HCT116 (cell line): Measurements from ENCODE around the gene MMP24. TPM values are rescaled to one million over a fixed set of nuclear protein-coding genes. Genes with fewer than 3 reads are reported as not detected.

Experiments
- ATAC-seq: fragments of 200-7000 bp; cut with Tn5 transposase; 2 replicates; pipeline ENCODE4 v1.9.1; 2020; ENCODE audit warnings: mild to moderate bottlenecking, moderate library complexity
- BruUV-seq: library from RNA; stranded (reverse); fragments of 400-500 nt; replicated peaks from 2 replicates; lab custom pipeline; 2021; lab: Mats Ljungman, UMichigan
- CTCF ChIA-PET: fragments of 300-600 bp; sonication (Branson Sonifier 250); formaldehyde crosslinking; loops from one replicate; lab custom pipeline; 2021; ENCODE audit warnings: antibody characterized with exemption; lab: Charles Lee
- POLR2A ChIA-PET: fragments of 300-600, 350-600 bp; sonication (Branson Sonifier 250); formaldehyde crosslinking; loops from one replicate; lab custom pipeline; 2021; ENCODE audit warnings: antibody characterized with exemption; lab: Charles Lee
- RAD21 ChIA-PET, 2 experiments: fragments of 300-600 bp; sonication (Branson Sonifier 250); formaldehyde crosslinking; loops; one replicate each; lab custom pipeline; 2023; ENCODE audit warnings: low total read pairs in 2 of 2; ENCODE audit not compliant: uncharacterized antibody in 2 of 2, unreplicated experiment in 2 of 2, low non-redundant PET in 1 of 2; lab: Charles Lee
- DNase-seq: peaks from one replicate; pipeline ENCODE4 v3.0.0-alpha.2; 2010; ENCODE audit warnings: low read depth, low spot score
- H2AFZ ChIP-seq: fragments of 200-600 bp; shearing (Covaris generic), sonication (generic); 2 replicates; pipeline ENCODE4 v1.6.1; 2017; ENCODE audit warnings: low read depth, mixed run types, mixed read lengths, antibody characterized with exemption, low read length; ENCODE audit not compliant: poor library complexity, severe bottlenecking
- H3K27ac ChIP-seq: 2 replicates; pipeline ENCODE4 v1.5.1; 2012; ENCODE audit warnings: low read depth, low read length
- H3K27me3 ChIP-seq: fragments of 200-600 bp; sonication (generic); 2 replicates; pipeline ENCODE4 v1.6.1; 2016; ENCODE audit warnings: mixed run types, low read length, mixed read lengths; ENCODE audit not compliant: insufficient read depth
- H3K36me3 ChIP-seq, 2 experiments: fragments of 200-500 bp in 1 of 2; fragments of 200-600 bp in 1 of 2; sonication (Bioruptor generic) in 1 of 2; sonication (generic) in 1 of 2; 2 replicates each; pipeline versions ENCODE4 v1.5.1 to v1.6.1; 2014 to 2016; ENCODE audit warnings: low read length in 2 of 2, inconsistent platforms in 1 of 2, mixed read lengths in 1 of 2, mixed run types in 1 of 2; ENCODE audit not compliant: insufficient read depth in 2 of 2, control insufficient read depth in 1 of 2
- H3K4me1 ChIP-seq, 2 experiments: fragments of 200-600 bp in 1 of 2; sonication (generic) in 1 of 2; 2 replicates each; pipeline versions ENCODE4 v1.5.1 to v1.6.1; 2012 to 2017; ENCODE audit warnings: low read length in 2 of 2, inconsistent platforms in 1 of 2, mild to moderate bottlenecking in 1 of 2, mixed read lengths in 1 of 2, mixed run types in 1 of 2, moderate library complexity in 1 of 2; ENCODE audit not compliant: insufficient read depth in 2 of 2, control insufficient read depth in 1 of 2
- H3K4me2 ChIP-seq: fragments of 200-600 bp; sonication (generic); 2 replicates; pipeline ENCODE4 v1.6.1; 2017; ENCODE audit warnings: mixed run types, low read length, mixed read lengths
- H3K4me3 ChIP-seq, 2 experiments: fragments of 200-600 bp in 1 of 2; sonication (generic) in 1 of 2; replicated peaks in 1 of 2; 2 replicates each; pipeline ENCODE4 v1.5.1; 2011 to 2016; ENCODE audit warnings: low read length in 2 of 2, control low read depth in 1 of 2, low read depth in 1 of 2, mild to moderate bottlenecking in 1 of 2, mixed read lengths in 1 of 2, mixed run types in 1 of 2
- H3K79me2 ChIP-seq: fragments of 200-600 bp; sonication (generic); 2 replicates; pipeline ENCODE4 v1.6.1; 2017; ENCODE audit warnings: mild to moderate bottlenecking, mixed run types, low read length, moderate library complexity, mixed read lengths; ENCODE audit not compliant: insufficient read depth
- H3K9ac ChIP-seq: fragments of 200-600 bp; sonication (generic); 2 replicates; pipeline ENCODE4 v1.6.1; 2016; ENCODE audit warnings: low read length, mixed read lengths
- H3K9me2 ChIP-seq: fragments of 200-600 bp; sonication (generic), shearing (Covaris generic); 2 replicates; pipeline ENCODE4 v1.6.1; 2017; ENCODE audit warnings: mixed run types, mild to moderate bottlenecking, moderate library complexity; ENCODE audit not compliant: insufficient read depth
- H3K9me3 ChIP-seq, 2 experiments: fragments of 200-500 bp in 1 of 2; fragments of 200-600 bp in 1 of 2; sonication (Bioruptor generic) in 1 of 2; sonication (generic) in 1 of 2; 2 replicates each; pipeline ENCODE4 v1.6.1; 2014 to 2017; ENCODE audit warnings: low read length in 2 of 2, mixed read lengths in 2 of 2, inconsistent platforms in 1 of 2, low read depth in 1 of 2, mild to moderate bottlenecking in 1 of 2, mixed run types in 1 of 2, moderate library complexity in 1 of 2; ENCODE audit not compliant: control insufficient read depth in 1 of 2, insufficient read depth in 1 of 2
- H4K20me1 ChIP-seq: fragments of 200-600 bp; sonication (generic), shearing (Covaris generic); 2 replicates; pipeline ENCODE4 v1.6.1; 2017; ENCODE audit warnings: mixed run types, mild to moderate bottlenecking, moderate library complexity; ENCODE audit not compliant: insufficient read depth
- ELF1 ChIP-seq: IDR thresholded peaks from 2 replicates; pipeline ENCODE4 v1.6.1; 2012; ENCODE audit warnings: low read depth, borderline replicate concordance
- JUND ChIP-seq: IDR thresholded peaks from 2 replicates; pipeline ENCODE4 v1.6.1; 2012
- SIN3A ChIP-seq: IDR thresholded peaks from 2 replicates; pipeline ENCODE4 v1.6.1; 2012; ENCODE audit warnings: low read depth
- intact Hi-C: fragments of 100-400 bp; cut with micrococcal nuclease; formaldehyde crosslinking; loops from 2 replicates; pipeline ENCODE4 v1.10.0; 2022
- total RNA-seq: library from RNA; stranded (reverse); gene quantifications from one replicate; pipeline ENCODE4 v1.2.1, GENCODE V29; 2021; ENCODE audit not compliant: unreplicated experiment
- TF ChIP-seq, protein P1 (sequence below): IDR thresholded peaks from 2 replicates; pipeline ENCODE4 v1.6.1; 2012
- TF ChIP-seq, protein P2 (sequence below): IDR thresholded peaks from 2 replicates; pipeline ENCODE4 v1.6.1; 2012; ENCODE audit warnings: low read depth
- TF ChIP-seq, protein P3 (sequence below), 3 experiments: fragments of 200-600 bp in 1 of 3; sonication (generic) in 1 of 3; IDR thresholded peaks in 2 of 3; conservative IDR thresholded peaks in 1 of 3; 2 replicates each; pipeline ENCODE4 v1.5.1; 2012 to 2017; ENCODE audit warnings: low read depth in 2 of 3, low read length in 2 of 3, antibody characterized with exemption in 1 of 3, borderline replicate concordance in 1 of 3, control low read depth in 1 of 3, mild to moderate bottlenecking in 1 of 3, mixed read lengths in 1 of 3, mixed run types in 1 of 3, moderate library complexity in 1 of 3; ENCODE audit not compliant: insufficient read depth in 1 of 3

MMP24 gene
- total RNA-seq, 1 experiment from 2014 or later, result not detected

DNA sequence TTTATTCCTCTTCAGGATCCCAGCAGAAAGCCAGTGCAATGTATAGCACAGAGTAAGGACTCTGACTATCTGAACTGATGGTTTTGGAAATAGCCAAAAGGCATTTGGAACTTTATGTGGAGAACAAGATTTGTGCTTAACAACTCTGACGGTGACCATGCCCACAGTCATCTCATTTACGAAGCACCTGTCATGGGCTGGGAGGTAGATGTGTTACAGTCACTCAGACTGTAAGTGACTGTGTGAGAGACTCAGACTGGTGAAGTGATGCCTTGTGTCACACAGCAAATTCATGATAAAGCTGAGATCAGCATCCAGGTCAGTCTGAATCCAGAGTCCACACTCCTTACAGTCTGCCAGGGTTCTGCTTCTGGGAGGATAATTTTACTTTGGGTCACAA lies 89.6 kb downstream of the MMP24 start:
- ChIA-PET CTCF (interaction anchor here (3.0 kb wide), 1 partner anchor 11 kb away, joined by 41 read pairs; no protein-coding TSS in a partner anchor), POLR2A (no interaction called here), RAD21 (no interaction called here)
- DNase-seq (no peak), ATAC-seq (no peak)
- intact Hi-C loops, result no loop called here
- Histone ChIP-seq H3K9me3 (no peaks in the 10 kb centered on the region), H3K27ac (no peak overlapping the region), H3K9me2 (no peaks in the 10 kb centered on the region), H3K79me2 (no peaks in the 10 kb centered on the region), H3K4me1 (peaks cover 76 to 94% of the 10 kb centered on the region in 2 experiments), H3K27me3 (no peaks in the 10 kb centered on the region), H4K20me1 (no peaks in the 10 kb centered on the region), H3K4me3 (no peak overlapping the region), H3K36me3 (no peaks in the 10 kb centered on the region), H2AFZ (no peak overlapping the region), H3K4me2 (no peak overlapping the region), H3K9ac (no peak overlapping the region)
- TF ChIP-seq ELF1, result no peak
- no peak for TF ChIP-seq JUND
- TF ChIP-seq, protein P1, sequence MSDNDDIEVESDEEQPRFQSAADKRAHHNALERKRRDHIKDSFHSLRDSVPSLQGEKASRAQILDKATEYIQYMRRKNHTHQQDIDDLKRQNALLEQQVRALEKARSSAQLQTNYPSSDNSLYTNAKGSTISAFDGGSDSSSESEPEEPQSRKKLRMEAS, result no peak
- TF ChIP-seq, protein P2, sequence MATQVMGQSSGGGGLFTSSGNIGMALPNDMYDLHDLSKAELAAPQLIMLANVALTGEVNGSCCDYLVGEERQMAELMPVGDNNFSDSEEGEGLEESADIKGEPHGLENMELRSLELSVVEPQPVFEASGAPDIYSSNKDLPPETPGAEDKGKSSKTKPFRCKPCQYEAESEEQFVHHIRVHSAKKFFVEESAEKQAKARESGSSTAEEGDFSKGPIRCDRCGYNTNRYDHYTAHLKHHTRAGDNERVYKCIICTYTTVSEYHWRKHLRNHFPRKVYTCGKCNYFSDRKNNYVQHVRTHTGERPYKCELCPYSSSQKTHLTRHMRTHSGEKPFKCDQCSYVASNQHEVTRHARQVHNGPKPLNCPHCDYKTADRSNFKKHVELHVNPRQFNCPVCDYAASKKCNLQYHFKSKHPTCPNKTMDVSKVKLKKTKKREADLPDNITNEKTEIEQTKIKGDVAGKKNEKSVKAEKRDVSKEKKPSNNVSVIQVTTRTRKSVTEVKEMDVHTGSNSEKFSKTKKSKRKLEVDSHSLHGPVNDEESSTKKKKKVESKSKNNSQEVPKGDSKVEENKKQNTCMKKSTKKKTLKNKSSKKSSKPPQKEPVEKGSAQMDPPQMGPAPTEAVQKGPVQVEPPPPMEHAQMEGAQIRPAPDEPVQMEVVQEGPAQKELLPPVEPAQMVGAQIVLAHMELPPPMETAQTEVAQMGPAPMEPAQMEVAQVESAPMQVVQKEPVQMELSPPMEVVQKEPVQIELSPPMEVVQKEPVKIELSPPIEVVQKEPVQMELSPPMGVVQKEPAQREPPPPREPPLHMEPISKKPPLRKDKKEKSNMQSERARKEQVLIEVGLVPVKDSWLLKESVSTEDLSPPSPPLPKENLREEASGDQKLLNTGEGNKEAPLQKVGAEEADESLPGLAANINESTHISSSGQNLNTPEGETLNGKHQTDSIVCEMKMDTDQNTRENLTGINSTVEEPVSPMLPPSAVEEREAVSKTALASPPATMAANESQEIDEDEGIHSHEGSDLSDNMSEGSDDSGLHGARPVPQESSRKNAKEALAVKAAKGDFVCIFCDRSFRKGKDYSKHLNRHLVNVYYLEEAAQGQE, result no peak
- TF ChIP-seq SIN3A, result no peak
- TF ChIP-seq, protein P3, sequence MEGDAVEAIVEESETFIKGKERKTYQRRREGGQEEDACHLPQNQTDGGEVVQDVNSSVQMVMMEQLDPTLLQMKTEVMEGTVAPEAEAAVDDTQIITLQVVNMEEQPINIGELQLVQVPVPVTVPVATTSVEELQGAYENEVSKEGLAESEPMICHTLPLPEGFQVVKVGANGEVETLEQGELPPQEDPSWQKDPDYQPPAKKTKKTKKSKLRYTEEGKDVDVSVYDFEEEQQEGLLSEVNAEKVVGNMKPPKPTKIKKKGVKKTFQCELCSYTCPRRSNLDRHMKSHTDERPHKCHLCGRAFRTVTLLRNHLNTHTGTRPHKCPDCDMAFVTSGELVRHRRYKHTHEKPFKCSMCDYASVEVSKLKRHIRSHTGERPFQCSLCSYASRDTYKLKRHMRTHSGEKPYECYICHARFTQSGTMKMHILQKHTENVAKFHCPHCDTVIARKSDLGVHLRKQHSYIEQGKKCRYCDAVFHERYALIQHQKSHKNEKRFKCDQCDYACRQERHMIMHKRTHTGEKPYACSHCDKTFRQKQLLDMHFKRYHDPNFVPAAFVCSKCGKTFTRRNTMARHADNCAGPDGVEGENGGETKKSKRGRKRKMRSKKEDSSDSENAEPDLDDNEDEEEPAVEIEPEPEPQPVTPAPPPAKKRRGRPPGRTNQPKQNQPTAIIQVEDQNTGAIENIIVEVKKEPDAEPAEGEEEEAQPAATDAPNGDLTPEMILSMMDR (IDR thresholded peaks at IDR 0.05 in 2 of 3, conservative IDR thresholded peaks at IDR 0.05 in 1 of 3; ENCODE audit: borderline replicate concordance in 1 of 3, insufficient read depth in 1 of 3, low read depth in 2 of 3, low read length in 2 of 3), result no peak
- no TSS peak for BruUV-seq
